GM11168 (cell line): ENCODE measurements around the gene KLHL26.
"Not testable (repeated sequence)": the region's sequence is repeated elsewhere in the genome, so short reads cannot be mapped to it uniquely, and the experiment has no call there.

ENCODE experiments used
- in situ Hi-C: fragments of 300-500 bp; cut with MboI; formaldehyde crosslinking; loops from one replicate; pipeline ENCODE4 v1.12.0; 2022; ENCODE audit warnings: low sequenced_read_pairs; ENCODE audit not compliant: unreplicated experiment

The KLHL26 gene

GRCh38 chr19:18636969-18637629, at the start of gene KLHL26:
KLHL26 (plus strand) TSS chr19:18637028; CDS start chr19:18637055, 27 bp downstream.
- in situ Hi-C loops = no loop called here

- in situ Hi-C loops = no loop called here
Measured at GRCh38 chr19:18587561-18587960, 49.3 kb upstream of the KLHL26 start.

- in situ Hi-C loops = no loop called here
Measured at GRCh38 chr19:18587962-18588610, 48.7 kb upstream of the KLHL26 start.

GRCh38 chr19:18588611-18589379, 48.0 kb upstream of the KLHL26 start, which contains the start of gene REX1BD:
REX1BD (plus strand) TSS chr19:18588798; CDS start chr19:18588802, 4 bp downstream.
- in situ Hi-C loops = no loop called here

DNA sequence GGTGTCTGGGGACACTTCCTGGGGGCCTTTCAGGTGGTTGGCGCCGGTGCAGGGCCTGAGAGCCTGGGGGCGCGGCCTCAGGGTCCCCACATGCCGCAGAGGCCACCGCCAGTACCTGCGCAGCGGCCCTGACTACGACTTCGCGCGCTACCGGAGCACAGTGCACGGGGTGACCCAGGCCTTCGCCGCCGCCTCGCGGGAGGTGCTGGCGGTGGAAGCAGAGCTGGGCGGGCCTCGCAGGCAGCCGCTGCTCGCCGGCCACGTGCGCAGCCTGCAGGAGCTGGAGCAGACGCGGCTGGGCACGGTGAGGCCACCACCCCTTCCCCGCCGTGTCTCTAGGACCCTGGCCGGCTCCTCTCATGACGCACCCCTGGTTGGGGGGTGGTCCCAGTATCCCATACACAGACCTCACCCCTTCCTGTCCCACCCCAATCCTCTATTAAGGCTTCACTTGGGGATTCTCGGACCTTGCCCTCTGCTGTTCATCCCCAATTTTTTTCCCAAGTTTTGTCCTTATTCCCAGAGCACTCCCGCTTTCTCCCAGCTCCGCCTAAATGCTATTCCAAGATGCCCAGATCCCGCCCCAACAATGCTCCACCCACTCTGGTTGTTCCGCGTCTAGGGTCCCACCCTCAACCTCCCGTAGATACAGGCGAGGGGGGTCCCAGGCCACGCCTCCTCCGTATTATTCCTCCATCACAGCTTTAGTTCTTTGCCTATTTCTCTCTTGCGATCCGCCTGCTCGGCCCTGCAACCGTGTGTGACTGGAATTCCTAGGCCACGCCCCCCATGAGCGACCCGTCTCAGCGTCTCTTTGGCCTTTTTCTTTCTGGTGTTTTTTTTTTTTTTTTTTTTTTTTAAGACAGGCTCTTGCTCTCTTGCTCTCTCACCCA, 47.2 kb upstream of the KLHL26 start:
- in situ Hi-C loops = no loop called here

GRCh38 chr19:18590273-18591272, 46.3 kb upstream of the KLHL26 start:
- in situ Hi-C loops = no loop called here

DNA sequence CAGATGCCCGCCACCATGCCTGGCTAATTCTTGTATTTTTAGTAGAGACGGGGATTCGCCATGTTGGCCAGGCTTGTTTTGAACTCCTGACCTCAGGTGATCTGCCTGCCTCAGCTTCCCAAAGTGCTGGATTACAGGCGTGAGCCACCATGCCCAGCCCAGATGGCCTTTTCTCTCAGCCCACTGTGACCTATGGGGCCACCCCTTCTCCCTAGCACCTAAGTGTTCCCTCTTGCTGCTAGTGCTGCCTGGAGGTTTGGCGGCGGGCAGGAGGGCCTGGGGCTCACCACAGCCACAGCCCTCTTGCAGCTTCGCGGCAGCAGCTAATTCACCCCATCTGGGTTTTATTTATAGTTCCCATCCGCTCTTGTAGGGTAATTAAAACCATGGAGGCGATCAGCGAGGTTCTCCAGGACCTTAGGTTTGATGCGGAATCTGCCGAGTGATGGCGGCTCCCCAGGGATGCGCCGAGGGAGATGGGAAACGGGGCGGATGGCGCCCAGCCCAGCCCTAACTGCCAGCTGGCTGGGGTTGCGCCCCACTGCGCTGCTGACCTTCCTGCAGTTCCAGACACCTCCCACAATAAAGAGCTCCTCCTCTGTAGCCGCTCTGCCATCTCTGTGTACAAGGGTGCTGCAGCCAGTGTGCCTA, 45.0 kb upstream of the KLHL26 start:
- in situ Hi-C loops = no loop called here

- in situ Hi-C loops = not testable (repeated sequence)
Measured at GRCh38 chr19:18592732-18593131, 44.1 kb upstream of the KLHL26 start.

GRCh38 chr19:18593367-18594095, 43.3 kb upstream of the KLHL26 start:
- in situ Hi-C loops = no loop called here

GRCh38 chr19:18594096-18594823, 42.6 kb upstream of the KLHL26 start:
- in situ Hi-C loops = no loop called here

- in situ Hi-C loops = no loop called here
Measured at GRCh38 chr19:18594824-18595373, 41.9 kb upstream of the KLHL26 start.

DNA sequence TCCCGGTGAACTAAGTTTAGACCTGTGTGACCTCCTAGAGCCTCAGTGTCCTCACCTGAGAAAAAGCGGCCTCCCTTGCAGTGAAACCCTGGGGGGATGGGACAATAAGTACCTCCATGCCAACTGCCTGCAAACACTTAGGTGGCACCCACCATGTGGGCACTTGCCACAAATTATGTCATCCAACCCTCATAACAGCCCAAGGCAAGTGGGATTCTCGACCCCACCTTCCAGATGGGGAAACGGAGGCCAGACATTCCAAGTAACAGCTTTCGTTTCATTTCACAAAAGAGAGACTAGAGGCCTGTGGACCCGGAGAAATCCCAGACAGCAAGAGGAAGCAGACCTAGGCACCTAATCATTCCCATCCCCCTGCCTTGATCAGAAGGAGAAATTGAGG, 41.4 kb upstream of the KLHL26 start:
- in situ Hi-C loops = no loop called here

DNA sequence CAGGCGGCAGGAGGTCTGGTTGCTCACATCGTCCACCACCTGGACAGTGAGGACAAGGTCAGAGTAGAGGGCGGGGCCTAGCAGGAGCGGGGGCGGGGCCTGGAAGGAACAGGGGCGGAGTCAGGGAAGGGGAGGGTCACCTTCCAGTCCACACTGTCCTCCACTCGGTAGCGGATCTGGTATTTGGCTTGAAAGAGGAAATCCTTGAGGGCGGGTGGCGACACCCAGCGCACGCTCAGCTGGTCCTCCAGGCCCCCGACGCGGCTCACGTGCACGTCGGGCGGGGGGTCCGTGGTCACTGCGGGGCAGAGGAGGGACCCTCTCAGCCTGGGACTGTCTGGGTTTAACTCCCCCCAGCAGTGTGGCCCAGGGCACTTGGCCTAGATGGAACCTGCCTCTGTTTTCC, 40.1 kb upstream of the KLHL26 start:
- in situ Hi-C loops = no loop called here

GRCh38 chr19:18597809-18598660, 38.8 kb upstream of the KLHL26 start:
- in situ Hi-C loops = no loop called here

DNA sequence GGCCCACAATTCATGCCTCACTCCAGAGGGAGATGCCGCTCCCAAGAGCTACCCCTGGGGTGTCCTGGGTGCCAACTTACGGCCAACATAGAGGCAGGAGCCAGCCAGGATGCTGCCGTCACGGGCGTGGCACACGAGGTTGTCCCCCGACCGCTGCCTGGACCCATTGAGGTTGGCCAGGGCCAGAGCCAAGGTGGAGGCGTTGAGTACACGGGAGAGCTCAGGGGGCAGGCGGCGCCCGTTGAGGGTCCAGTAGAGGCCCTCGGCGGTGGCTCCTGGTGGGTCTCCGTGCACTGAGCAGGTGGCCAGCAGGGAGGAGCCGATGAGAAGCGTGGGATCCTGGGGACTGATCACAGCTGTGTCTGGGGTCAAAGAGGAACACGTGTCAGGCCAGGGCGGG, 37.3 kb upstream of the KLHL26 start:
- in situ Hi-C loops = no loop called here
